Activated CD4-positive, alpha-beta T cell treated with anti-CD3 and anti-CD28 coated beads, Interleukin-2, amount 10 ng/mL, durations not matched to agents 7 days and 5 days (primary cell): ENCODE results near the gene TNFAIP8L3. TPM values are rescaled to one million over a fixed set of nuclear protein-coding genes. Genes with fewer than 3 reads are reported as not detected.
"Not testable (repeated sequence)": the region's sequence is repeated elsewhere in the genome, so short reads cannot be mapped to it uniquely, and the experiment has no call there.

Experiments used
- CTCF ChIA-PET: fragments of 350-600 bp; sonication (Branson Sonifier 250); formaldehyde crosslinking; loops from one replicate; lab custom pipeline; 2021; ENCODE audit warnings: antibody characterized with exemption; lab: Charles Lee
- POLR2A ChIA-PET: fragments of 350-600 bp; sonication (Branson Sonifier 250); formaldehyde crosslinking; loops from one replicate; lab custom pipeline; 2021; ENCODE audit warnings: antibody characterized with exemption; lab: Charles Lee
- DNase-seq: peaks from one replicate; pipeline ENCODE4 v3.0.0-alpha.2; 2020
- H3K27ac Mint-ChIP-seq: one replicate; pipeline ENCODE4 v1.8.0; 2021; ENCODE audit warnings: mild to moderate bottlenecking, moderate library complexity, mixed read lengths
- H3K27me3 Mint-ChIP-seq: one replicate; pipeline ENCODE4 v1.8.0; 2021; ENCODE audit warnings: mixed read lengths
- H3K36me3 Mint-ChIP-seq: one replicate; pipeline ENCODE4 v1.8.0; 2021; ENCODE audit warnings: low read depth, mixed read lengths
- H3K4me1 Mint-ChIP-seq: one replicate; pipeline ENCODE4 v1.8.0; 2021; ENCODE audit warnings: mixed read lengths
- H3K4me3 Mint-ChIP-seq: one replicate; pipeline ENCODE4 v1.8.0; 2021; ENCODE audit warnings: mild to moderate bottlenecking, moderate library complexity, mixed read lengths
- H3K9me3 Mint-ChIP-seq: one replicate; pipeline ENCODE4 v1.8.0; 2021; ENCODE audit warnings: mixed read lengths
- total RNA-seq, 2 experiments: library from RNA; stranded (reverse); gene quantifications; one replicate each; pipeline ENCODE4 v1.2.3, GENCODE V29; 2021

The TNFAIP8L3 gene
- not detected for total RNA-seq

- peaks cover 88% of the 10 kb centered on the region for H3K27me3 Mint-ChIP-seq
- no peak for DNase-seq
- peaks cover 1% of the 10 kb centered on the region for H3K36me3 Mint-ChIP-seq
- CTCF ChIA-PET, result no interaction called here
- POLR2A ChIA-PET, result no interaction called here
- no peak within 1 kb of the TSS for H3K27ac Mint-ChIP-seq
- H3K4me3 Mint-ChIP-seq, result peak within 1 kb of the TSS; percentile 54
- peaks cover 9% of the 10 kb centered on the region for H3K4me1 Mint-ChIP-seq
- no peaks in the 10 kb centered on the region for H3K9me3 Mint-ChIP-seq
These were observed at the start of gene TNFAIP8L3 for GRCh38 chr15:51094606-51095569. TSS of gene TNFAIP8L3 (minus strand) at chr15:51094906. CDS start at chr15:51094595, 311 bp downstream.

- POLR2A ChIA-PET, result no interaction called here
- Mint-ChIP-seq H3K4me3 (no peak overlapping the region), H3K36me3 (no peaks in the 10 kb centered on the region), H3K4me1 (no peaks in the 10 kb centered on the region), H3K27me3 (peaks cover 33% of the 10 kb centered on the region), H3K27ac (no peak overlapping the region), H3K9me3 (no peaks in the 10 kb centered on the region)
- no peak for DNase-seq
- CTCF ChIA-PET, result no interaction called here
These were observed 49.4 kb upstream of the TNFAIP8L3 start for GRCh38 chr15:51144021-51144532.

GRCh38 chr15:51140347-51140746 is 45.6 kb upstream of the TNFAIP8L3 start:
- H3K4me3 Mint-ChIP-seq, DNase-seq, H3K36me3 Mint-ChIP-seq, H3K27ac Mint-ChIP-seq, CTCF ChIA-PET, H3K4me1 Mint-ChIP-seq, POLR2A ChIA-PET, H3K9me3 Mint-ChIP-seq: not testable (repeated sequence)
- H3K27me3 Mint-ChIP-seq, result peaks cover 27% of the 10 kb centered on the region

DNA sequence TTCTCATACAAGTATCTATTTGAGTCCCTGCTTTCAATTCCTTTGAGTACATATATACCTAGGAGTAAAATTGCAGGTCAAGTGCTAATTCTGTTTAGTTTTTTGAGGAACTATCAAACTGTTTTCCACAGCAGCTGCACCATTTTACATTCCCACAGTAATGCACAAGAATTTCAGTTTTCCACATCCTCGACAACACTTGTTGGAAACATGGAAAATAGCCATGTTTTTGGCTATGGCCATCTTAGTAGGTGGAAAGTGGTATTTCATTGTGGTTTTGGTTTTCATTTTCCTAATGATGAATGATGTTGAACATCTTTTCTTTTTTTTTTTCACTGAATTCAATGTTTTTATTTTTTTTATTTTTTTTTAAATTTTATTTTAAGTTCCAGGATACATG is 44.4 kb upstream of the TNFAIP8L3 start:
- ChIA-PET CTCF (no interaction called here), POLR2A (no interaction called here)
- Mint-ChIP-seq H3K27ac (no peak overlapping the region), H3K27me3 (peaks cover 26% of the 10 kb centered on the region), H3K36me3 (no peaks in the 10 kb centered on the region), H3K4me3 (no peak overlapping the region), H3K4me1 (no peaks in the 10 kb centered on the region), H3K9me3 (no peaks in the 10 kb centered on the region)
- no peak for DNase-seq

DNA sequence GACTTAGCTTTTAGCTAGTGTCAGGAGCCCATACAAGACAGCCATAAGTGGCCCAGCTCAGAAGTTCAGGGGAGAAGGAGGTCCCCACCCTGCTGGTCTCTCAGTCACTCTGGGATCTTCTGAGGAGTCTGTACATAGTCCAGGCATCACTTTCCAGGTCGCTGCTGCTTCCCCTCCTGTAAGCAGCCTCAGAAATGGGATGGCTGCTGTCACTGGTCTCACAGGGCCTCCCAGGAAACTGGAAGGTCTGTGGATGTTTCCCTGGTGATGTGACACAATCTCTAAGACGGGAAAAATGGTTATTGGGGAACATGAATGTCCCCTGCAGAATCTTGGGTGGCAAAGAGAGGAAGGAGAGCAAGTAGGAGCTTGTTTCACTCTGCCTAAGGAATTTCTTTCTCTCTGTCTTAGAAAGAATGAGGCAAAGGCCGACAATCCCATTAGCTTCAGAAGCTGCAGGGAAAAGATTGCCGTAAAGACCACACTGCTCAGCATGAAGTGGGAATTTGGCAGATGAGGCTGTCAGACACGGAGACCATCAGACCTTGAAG is 43.2 kb upstream of the TNFAIP8L3 start:
- ChIA-PET POLR2A (no interaction called here), CTCF (no interaction called here)
- no peak for DNase-seq
- Mint-ChIP-seq H3K27me3 (peaks cover 19% of the 10 kb centered on the region), H3K4me3 (no peak overlapping the region), H3K27ac (no peak overlapping the region), H3K36me3 (no peaks in the 10 kb centered on the region), H3K4me1 (no peaks in the 10 kb centered on the region), H3K9me3 (no peaks in the 10 kb centered on the region)

- no peaks in the 10 kb centered on the region for H3K9me3 Mint-ChIP-seq
These were observed 42.3 kb upstream of the TNFAIP8L3 start for GRCh38 chr15:51137024-51137423.

DNA sequence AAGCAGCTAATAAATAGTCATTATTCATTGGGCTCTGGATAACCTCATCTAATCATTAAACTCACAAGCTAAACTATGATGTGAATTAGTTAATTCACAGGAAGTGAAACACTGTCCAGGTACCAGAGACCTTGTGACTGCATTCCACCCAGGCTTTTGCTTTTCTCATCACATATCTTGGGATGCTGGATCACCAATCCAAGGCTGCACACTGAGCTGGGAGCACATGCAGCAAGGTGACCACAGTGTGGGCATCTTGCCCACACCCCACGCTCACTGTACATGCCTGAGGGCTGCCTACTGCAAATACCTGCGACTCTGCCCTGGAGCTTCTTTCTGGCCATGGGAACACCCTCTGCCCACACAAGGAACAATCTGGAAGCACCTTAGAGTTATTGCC is 40.6 kb upstream of the TNFAIP8L3 start:
- no peaks in the 10 kb centered on the region for H3K36me3 Mint-ChIP-seq
- POLR2A ChIA-PET, result no interaction called here
- CTCF ChIA-PET, result no interaction called here
- no peaks in the 10 kb centered on the region for H3K9me3 Mint-ChIP-seq
- no peak for DNase-seq
- no peak overlapping the region for H3K4me3 Mint-ChIP-seq
- H3K27ac Mint-ChIP-seq, result no peak overlapping the region
- no peaks in the 10 kb centered on the region for H3K4me1 Mint-ChIP-seq
- H3K27me3 Mint-ChIP-seq, result peaks cover 8% of the 10 kb centered on the region

More at GRCh38 chr15:51137024-51137423, 42.3 kb upstream of the TNFAIP8L3 start:
- Mint-ChIP-seq H3K36me3 (no peaks in the 10 kb centered on the region), H3K27me3 (peaks cover 19% of the 10 kb centered on the region), H3K4me3 (no peak overlapping the region), H3K27ac (no peak overlapping the region), H3K4me1 (no peaks in the 10 kb centered on the region)
- CTCF ChIA-PET, result no interaction called here
- no peak for DNase-seq
- POLR2A ChIA-PET, result no interaction called here

DNA sequence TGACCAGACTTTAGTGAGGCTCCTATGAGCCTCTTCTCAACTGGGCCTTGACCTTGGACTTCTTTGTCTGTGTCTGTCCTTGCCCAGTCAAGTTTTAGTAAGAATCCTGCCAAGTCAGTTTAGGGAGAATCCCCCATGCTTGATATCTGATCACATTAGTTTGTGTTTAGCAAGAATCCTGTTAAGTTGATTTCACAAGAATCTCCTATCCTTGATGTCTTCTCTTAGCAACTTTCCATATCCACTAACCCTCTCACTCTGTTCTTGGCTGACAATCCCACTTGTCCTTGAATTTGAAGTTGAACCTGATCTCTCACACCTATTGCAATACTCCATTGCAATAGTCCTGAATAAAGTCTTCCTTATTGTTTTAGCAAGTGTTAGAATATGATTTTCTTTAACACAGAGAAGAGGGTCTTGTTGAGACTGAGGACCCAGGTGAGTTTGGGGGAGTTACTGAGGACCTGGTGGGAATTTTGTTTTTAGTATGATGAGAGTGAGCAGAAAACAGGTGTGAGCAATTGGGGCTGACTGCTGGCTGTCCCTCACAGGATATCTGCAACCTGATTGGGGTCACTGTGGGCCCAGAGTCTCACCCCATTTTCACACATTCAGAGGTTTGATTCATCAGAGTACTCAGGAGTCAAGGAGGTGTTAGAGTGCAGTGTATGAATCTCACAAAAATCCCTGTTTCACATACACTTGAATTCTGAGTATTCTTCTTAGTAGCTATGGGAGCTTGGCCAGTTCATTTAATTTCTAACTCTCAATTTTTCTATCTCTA is 39.9 kb upstream of the TNFAIP8L3 start:
- no peaks in the 10 kb centered on the region for H3K4me1 Mint-ChIP-seq
- no peak for DNase-seq
- peaks cover 8% of the 10 kb centered on the region for H3K27me3 Mint-ChIP-seq
- ChIA-PET POLR2A (no interaction called here), CTCF (no interaction called here)
- no peak overlapping the region for H3K27ac Mint-ChIP-seq
- H3K9me3 Mint-ChIP-seq, result no peaks in the 10 kb centered on the region
- H3K36me3 Mint-ChIP-seq, result no peaks in the 10 kb centered on the region
- H3K4me3 Mint-ChIP-seq, result no peak overlapping the region

GRCh38 chr15:51133140-51133765 is 38.5 kb upstream of the TNFAIP8L3 start:
- POLR2A ChIA-PET, result no interaction called here
- H3K27ac Mint-ChIP-seq, result no peak overlapping the region

DNA sequence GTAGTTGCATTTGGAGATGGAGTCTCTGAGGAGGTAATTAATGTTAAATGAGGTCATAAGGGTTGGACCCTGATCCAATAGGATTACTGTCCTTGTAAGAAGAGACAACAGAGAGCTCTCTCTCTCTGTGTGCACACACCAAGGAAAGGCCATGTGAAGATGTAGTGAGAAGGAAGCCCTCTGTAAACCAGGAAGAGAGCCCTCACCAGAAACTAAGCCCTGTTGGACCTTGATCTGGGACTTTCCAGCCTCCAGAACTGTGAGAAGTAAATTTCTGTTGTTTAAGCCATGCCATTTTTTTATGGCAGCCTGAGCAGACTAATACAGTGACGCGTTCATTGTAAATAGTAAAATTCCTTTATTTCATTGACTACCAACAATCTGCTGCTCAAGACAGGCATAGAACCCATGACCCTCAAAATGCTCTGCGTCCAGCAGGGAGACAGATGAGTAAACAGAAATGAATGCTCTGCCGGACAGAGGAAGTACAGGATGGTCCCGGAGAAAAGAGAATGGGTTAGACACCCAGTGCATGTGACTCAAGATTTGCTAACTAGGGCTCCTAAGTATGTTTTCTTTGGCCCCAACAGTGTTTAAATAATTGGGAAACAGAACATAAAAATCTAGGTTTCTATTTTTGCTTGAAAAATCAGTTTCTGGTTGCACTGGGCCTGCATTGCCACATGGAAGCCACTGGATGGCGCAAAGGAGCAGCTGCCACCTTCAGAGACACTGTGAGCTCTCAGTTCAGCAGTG is 37.9 kb upstream of the TNFAIP8L3 start:
- Mint-ChIP-seq H3K9me3 (no peaks in the 10 kb centered on the region), H3K4me3 (no peak overlapping the region), H3K27me3 (peaks cover 5% of the 10 kb centered on the region), H3K4me1 (no peaks in the 10 kb centered on the region), H3K27ac (no peak overlapping the region), H3K36me3 (no peaks in the 10 kb centered on the region)
- ChIA-PET CTCF (interaction anchor here (0.6 to 1.0 kb wide), 3 partner anchors 10 to 46 kb away, joined by 3 to 4 read pairs (median 3); no protein-coding TSS in a partner anchor), POLR2A (no interaction called here)
- no peak for DNase-seq

More at GRCh38 chr15:51133140-51133765, 38.5 kb upstream of the TNFAIP8L3 start:
- Mint-ChIP-seq H3K36me3 (no peaks in the 10 kb centered on the region), H3K4me3 (no peak overlapping the region), H3K9me3 (no peaks in the 10 kb centered on the region), H3K4me1 (no peaks in the 10 kb centered on the region), H3K27me3 (peaks cover 4% of the 10 kb centered on the region)
- CTCF ChIA-PET, result interaction anchor here (0.6 to 1.0 kb wide), 3 partner anchors 10 to 46 kb away, joined by 3 to 4 read pairs (median 3); no protein-coding TSS in a partner anchor
- no peak for DNase-seq

GRCh38 chr15:51131596-51132290 is 37.0 kb upstream of the TNFAIP8L3 start:
- CTCF ChIA-PET, result no interaction called here
- POLR2A ChIA-PET, result no interaction called here
- H3K27me3 Mint-ChIP-seq, result peaks cover 9% of the 10 kb centered on the region
- no peak for DNase-seq
- no peak overlapping the region for H3K27ac Mint-ChIP-seq
- no peak overlapping the region for H3K4me3 Mint-ChIP-seq
- H3K9me3 Mint-ChIP-seq, result no peaks in the 10 kb centered on the region
- H3K36me3 Mint-ChIP-seq, result no peaks in the 10 kb centered on the region
- peaks cover 2% of the 10 kb centered on the region for H3K4me1 Mint-ChIP-seq
